NB4 (cell line): Measurements from ENCODE around the gene POLR2E.

Source experiments
- CTCF ChIP-seq: IDR thresholded peaks from one replicate; pipeline ENCODE4 v1.5.1; 2012; ENCODE audit warnings: low read depth, low read length
- MAX ChIP-seq: IDR thresholded peaks from 2 replicates; pipeline ENCODE4 v1.6.1; 2011; ENCODE audit warnings: low read depth, low read length
- MYC ChIP-seq: IDR thresholded peaks from 2 replicates; pipeline ENCODE4 v1.6.1; 2011; ENCODE audit warnings: low read depth, low read length
- POLR2A ChIP-seq: IDR thresholded peaks from 2 replicates; pipeline ENCODE4 v1.6.1; 2011; ENCODE audit warnings: mild to moderate bottlenecking; ENCODE audit not compliant: insufficient read length; ENCODE audit errors: extremely low read depth

GRCh38 chr19:1104311-1105007 is 9.3 kb upstream of the POLR2E start:
- TF ChIP-seq CTCF, result no peak
- TF ChIP-seq POLR2A, result no peak
- TF ChIP-seq MAX, result no peak
- TF ChIP-seq MYC, result no peak
